Activated CD4-positive, alpha-beta T cell treated with anti-CD3 and anti-CD28 coated beads, Interleukin-2, amount 50 U/mL, for 16 hours (primary cell): ENCODE data around the gene BID.
"Not testable (repeated sequence)": the region's sequence is repeated elsewhere in the genome, so short reads cannot be mapped to it uniquely, and the experiment has no call there.

Source experiments
- DNase-seq: peaks from one replicate; pipeline ENCODE4 v3.0.0-alpha.2; 2020

The BID gene

GRCh38 chr22:17698276-17698675 lies 76.0 kb downstream of the BID start:
- DNase-seq: not testable (repeated sequence)

GRCh38 chr22:17697196-17697595 lies 77.1 kb downstream of the BID start:
- not testable (repeated sequence) for DNase-seq

GRCh38 chr22:17695986-17696385 lies 78.3 kb downstream of the BID start:
- DNase-seq: no peak

- DNase-seq: no peak
Observed at GRCh38 chr22:17694752-17695151, 79.5 kb downstream of the BID start.

- DNase-seq: no peak
Observed at GRCh38 chr22:17694193-17694592, 80.1 kb downstream of the BID start.

GRCh38 chr22:17692841-17693240 lies 81.4 kb downstream of the BID start:
- DNase-seq: no peak

- no peak for DNase-seq
Observed at GRCh38 chr22:17684245-17684644, 90.0 kb downstream of the BID start.
